Effector CD8-positive, alpha-beta T cell (primary cell): ENCODE results near the gene KCNT1.

Experiments used
- DNase-seq: peaks from one replicate; lab custom pipeline; 2025; lab: John Stamatoyannopoulos, UW

KCNT1 gene

DNA sequence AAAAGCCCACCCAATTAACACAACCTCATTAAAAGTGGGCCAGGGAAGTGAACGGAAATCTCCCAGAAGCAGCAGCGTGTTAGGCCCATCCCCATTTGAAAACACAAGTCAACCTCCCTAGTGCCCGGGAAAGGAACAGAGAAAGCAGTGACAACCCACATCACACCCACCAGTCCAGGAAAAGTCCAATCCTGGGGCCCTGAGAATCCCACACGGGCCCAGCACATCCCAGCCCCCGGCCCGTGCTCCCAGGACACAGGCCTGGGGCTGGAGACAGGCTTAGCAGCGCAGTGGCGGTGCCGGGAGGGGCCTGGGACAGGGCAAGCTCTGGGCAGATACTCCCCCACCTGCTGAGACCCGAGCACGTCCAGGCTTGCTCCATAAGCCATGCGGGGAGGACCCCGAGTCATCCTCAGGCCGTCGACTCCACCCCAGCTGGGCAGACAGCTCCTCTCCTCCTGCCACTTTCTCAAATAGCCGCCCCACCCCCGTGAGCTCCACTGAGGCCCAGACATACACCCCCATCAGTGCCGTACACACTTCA lies 101.0 kb downstream of the KCNT1 start:
- no peak for DNase-seq

DNA sequence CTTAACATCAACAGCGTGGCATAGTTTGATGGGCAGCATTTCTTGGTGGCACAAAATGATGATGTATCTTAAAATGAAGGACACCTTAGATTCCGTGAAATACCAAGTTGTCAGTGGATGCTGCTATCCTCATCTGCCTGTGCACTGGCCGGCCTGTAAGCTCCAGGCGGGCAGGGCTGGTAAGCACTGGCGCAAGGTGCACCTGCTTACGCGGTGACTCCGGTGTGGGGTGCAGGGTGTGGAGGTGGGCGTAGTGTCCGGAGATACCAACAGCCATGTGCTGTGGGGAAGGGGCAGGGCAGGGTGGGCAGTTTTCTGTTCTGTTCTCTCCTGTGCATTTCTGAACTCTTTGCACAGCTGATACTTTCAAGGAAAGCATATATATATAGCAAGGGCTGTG lies 101.5 kb downstream of the KCNT1 start:
- DNase-seq = no peak

DNA sequence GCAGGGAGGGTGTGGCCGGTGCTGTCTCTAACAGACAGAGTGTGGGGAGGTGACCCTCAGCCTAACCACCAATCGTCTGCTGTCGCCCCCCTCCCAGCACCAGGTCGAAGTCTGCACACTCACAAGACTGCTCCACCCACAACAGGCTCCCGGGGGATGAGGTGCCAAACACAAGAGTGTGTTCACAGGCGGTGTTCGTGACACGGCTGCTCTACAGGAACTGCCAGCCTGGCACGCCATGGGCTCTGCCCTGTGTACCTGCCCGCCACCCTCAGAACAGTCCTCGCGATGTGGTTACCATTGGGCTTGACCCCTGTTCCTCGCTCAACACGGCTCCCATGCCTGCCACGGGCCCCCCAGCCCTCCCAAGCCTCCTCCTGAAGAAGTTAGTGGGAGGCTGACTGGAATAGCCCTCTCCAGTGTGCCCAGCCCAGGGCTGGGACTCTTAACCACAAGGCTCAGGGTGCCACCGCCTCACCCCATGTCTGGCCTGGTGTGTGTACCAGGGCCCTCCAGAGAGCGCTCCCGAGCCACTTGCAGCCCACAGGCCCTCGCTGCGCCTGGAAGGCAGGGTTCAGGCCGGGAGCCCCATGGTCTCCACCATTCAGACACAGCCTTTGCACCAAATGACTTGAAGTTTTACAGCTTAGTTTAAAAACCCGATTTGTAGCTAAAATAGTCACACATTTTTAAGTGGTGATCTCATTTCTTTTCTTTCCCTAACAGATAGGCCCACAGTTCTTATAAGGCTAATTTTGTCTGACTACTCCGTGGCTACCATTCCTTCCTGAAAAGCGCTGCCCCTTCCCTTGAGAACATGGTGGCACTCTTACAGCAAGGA lies 102.8 kb downstream of the KCNT1 start:
- DNase-seq = no peak

DNA sequence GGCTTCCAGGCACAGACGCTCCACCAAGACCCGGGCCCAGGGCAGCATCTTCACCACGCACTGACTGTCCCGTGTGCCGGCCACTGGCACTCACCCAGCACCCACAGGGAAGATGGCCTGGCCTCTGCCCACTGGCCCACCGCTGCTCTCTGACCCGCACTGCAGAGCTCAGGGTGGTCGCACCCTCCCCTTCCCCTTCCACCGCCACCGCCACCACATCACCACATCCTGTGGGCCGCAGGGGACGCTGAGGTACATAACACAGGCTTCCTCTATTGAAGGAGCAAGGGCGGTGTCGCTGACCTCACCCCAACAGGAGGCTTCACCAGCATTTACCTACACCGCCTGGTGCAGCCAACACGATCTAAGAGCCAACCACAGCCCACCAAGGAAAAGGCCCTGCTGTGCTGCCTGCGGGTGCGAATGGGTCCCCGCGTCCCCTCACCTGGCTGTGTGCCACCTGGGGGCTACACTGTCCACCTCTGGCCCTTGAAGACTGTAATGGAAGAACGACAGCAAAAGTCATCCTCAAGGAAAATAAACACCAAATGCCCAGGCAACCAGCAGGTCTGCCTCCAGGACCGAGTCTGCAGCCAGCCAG lies 103.5 kb downstream of the KCNT1 start:
- DNase-seq = no peak

GRCh38 chr9:135809166-135809565 lies 107.2 kb downstream of the KCNT1 start:
- DNase-seq = no peak

- no peak for DNase-seq
Observed at GRCh38 chr9:135810806-135811575, 109.0 kb downstream of the KCNT1 start.

- DNase-seq = no peak
Observed at GRCh38 chr9:135811801-135812200, 109.8 kb downstream of the KCNT1 start.

GRCh38 chr9:135812961-135813360 lies 111.0 kb downstream of the KCNT1 start:
- DNase-seq = no peak

DNA sequence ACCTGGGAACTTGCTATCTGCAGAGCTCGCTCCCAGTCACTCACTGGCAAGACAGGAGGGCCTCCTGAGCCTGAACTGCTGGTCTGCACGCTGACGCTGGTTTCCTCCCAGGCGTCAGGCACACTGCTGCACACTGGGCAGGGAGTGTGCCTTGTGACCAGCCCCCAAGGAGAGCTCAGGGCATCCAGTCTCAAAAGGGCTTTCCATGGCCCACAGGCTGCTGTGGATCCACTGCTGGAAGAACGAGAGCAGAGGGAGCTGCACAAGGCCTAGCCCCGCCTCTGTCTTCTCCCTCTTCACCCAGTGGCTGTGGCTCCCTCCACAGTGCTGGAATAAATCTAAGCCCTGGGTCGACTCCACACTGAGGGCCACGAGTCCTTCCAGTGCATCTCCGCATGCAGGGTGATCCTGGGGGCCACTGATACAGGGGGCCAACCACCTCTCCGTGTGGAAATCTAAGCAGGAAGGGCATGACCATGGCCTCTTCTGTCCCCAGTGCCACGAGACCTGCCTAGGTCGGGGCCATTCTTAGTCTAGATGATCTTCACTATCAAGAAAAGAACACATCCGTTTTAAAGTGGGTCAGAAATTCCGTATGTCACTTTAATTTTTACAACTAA lies 111.8 kb downstream of the KCNT1 start:
- DNase-seq = no peak

GRCh38 chr9:135814421-135815095 lies 112.6 kb downstream of the KCNT1 start:
- no peak for DNase-seq

- DNase-seq = no peak
Observed at GRCh38 chr9:135815413-135815812, 113.4 kb downstream of the KCNT1 start.

DNA sequence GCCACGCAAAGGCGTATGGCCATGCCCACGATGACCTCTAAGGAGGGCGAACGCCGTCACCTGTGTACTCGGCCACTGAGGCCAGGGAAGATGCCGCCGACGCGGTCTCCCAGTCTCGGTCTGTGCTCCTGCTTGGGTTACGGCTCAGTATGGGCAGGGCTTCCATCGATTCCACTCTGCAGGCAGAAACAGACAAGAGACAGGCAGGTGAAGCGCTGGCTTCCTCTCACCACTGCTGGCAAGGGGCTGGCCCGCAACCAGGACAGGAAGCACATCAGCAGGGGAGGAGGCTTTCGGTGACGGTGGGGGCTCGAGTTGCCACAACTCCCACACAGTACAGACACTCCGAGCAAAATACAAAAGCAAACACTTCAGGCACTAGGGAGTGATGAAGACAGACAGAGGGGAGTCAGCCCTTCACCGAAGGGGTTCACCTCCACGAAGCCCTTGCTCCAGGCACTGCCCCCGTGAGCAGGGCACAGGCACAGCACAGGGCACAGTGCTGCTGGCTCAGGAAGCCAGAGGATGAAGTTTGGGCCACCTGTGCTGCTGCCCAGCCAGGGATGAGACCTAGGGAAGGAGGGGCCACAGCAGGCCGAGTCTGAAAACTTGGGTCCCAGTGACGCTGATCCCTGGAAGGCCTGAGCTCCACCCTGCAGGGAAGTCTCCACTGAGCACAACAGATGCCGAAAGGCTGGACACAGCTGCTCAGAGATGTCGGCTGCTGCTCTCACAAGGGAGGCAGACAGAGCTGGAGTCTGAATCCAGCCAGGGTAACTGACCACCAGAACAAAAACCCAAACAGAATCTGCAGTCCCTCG lies 114.1 kb downstream of the KCNT1 start:
- no peak for DNase-seq

DNA sequence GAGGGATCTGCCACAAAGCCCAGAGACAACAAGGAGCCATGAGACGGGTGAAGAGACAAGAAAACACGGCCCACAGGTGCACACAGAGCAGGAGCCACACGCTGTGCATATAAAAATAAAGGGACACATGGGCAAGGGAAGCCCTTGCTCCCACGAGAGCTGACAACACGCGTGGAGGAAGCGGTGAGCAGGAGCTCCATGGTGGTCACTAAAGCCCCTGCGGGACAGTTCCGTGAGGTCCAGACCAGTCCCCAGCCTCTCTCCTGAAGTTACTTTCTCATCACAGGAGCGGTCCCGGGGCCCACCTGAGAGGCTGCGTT lies 114.6 kb downstream of the KCNT1 start:
- no peak for DNase-seq

DNA sequence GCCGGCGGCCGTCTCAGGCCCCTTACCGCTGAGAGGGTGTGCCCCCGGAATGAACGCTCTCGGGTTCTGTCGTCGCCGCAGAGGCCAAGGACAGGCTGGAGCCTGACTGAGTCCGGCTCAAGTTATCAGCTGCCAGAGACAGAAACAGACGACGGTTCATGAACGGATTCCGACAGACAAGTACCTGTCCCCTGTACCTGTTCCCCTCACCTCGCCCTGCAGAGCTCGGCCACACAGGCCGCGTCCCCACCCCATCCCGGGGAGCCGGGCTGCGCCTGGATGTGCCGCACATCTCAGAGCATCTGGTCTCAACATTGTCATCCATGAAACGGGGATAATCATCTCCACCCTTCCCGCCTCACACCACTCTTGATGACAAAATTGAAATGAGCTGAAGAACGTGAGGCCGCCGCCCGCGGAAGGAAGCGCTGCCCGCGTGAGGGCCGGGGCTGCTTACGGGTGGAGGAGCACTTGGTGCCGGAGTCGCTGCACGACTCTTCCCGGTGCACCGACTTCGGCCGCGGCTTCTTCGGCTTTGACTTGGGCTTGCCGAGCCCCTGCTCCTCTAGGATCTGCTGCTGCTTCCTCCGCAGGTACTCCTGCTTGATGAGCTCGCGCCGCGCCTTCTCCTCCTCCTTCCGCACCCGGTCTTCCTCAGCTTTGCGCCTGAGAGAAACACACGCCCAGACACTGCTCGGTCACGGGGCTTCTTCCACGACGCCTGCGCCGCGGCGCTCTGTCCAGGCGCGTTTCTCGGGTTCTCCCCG lies 116.1 kb downstream of the KCNT1 start:
- DNase-seq = no peak

GRCh38 chr9:135818718-135819475 lies 116.9 kb downstream of the KCNT1 start:
- no peak for DNase-seq

GRCh38 chr9:135819905-135820304 lies 117.9 kb downstream of the KCNT1 start:
- DNase-seq = no peak

DNA sequence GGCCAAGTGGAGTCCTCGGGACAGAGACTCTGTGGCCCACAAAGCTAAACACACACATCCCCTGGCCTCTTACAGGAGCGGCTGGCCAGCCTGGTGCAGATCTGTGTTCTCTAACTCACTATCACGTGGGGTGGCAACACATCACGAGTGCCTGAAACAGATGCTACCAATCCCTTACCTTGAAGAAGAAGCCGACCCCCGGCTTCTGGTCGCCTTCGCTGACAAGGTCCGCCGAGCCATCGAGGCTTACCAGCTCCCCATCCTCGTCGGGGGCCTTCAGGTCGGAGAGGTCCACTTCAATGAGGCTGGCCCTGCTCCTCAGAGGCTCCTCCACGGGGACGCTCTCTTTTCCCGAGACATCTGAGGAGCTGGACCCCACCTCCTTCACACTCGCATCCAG lies 118.7 kb downstream of the KCNT1 start:
- DNase-seq = no peak

DNA sequence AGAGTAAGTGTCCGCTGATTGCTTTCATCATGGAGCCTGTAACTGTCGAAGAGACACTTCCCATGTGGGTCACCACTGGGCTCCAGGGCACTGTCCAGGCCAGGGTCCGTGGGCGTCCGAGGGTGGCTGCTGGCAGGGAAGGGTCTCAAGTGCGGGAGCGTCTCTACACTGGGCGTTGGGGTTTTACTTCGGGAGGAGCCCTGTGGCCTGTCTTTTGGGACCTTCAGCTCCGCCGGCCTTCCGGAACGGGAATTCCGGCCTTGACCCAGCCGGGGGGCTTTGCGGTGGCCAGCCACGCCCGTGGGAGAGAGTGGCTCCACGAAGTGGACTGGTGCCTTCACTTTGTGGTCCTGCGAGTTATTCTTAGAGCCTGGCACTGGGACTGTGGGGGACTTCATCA lies 119.1 kb downstream of the KCNT1 start:
- no peak for DNase-seq

DNA sequence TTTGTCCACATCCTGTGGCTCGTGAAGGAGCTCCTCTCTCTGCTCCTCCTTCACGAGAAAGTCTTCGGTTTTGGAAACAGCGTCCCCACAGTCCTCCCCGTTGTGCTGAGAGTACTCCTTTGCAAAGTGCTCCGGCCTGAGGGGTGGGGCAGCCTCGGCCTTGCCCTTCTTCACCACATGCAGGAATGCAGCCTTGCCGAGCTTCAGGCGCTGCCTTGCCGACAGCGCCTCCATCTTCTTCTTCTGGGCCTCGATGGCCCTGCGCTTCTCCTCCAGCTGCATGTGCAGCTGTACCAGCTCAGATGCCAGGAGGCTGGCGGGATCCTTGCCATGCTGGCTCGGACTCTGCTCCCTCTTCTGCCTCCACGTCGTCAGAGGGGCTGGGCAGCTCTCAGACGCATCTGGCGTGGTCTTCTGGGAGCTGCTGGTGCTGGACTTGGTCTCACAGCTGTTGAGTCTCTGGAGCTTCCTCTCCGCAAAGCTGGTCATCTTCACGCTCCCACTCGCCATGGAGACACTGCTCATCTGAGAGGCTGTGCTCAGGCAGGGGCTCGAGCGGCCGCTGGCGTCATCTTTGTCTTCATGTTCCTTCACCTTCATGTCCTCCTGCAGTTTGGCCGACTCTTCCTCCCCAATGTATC lies 119.9 kb downstream of the KCNT1 start:
- no peak for DNase-seq
